GM21737 (cell line): ENCODE data around the gene NRP1.

Experiments
- ATAC-seq: cut with Tn5 transposase; IDR thresholded peaks from one replicate; pipeline ENCODE4 v1.9.1; 2021; ENCODE audit warnings: mild to moderate bottlenecking, moderate library complexity; ENCODE audit not compliant: unreplicated experiment

Gene NRP1

GRCh38 chr10:33267708-33268107 lies 66.8 kb downstream of the NRP1 start:
- no peak for ATAC-seq

- ATAC-seq: no peak
Observed at GRCh38 chr10:33265621-33266020, 68.8 kb downstream of the NRP1 start.

DNA sequence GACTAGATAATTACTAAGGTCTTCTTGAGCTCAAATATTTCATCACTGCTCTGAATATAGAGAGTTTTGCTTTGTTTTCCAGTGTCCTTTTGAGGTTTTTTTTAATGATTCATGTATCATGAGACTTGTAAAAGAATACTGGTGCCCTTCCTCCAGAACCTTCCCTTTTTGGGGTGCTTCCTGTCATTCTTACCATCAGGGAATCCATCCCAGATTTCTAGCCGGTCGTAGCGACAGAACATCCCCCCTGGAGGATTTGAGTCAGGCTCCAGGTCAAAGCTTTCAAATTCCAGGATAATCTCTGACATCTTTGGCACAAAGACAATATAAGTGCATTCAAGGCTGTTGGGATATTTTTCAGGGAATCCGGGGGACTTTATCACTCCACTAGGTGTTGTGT lies 71.0 kb downstream of the NRP1 start:
- ATAC-seq: no peak

GRCh38 chr10:33262871-33263270 lies 71.6 kb downstream of the NRP1 start:
- ATAC-seq: no peak

DNA sequence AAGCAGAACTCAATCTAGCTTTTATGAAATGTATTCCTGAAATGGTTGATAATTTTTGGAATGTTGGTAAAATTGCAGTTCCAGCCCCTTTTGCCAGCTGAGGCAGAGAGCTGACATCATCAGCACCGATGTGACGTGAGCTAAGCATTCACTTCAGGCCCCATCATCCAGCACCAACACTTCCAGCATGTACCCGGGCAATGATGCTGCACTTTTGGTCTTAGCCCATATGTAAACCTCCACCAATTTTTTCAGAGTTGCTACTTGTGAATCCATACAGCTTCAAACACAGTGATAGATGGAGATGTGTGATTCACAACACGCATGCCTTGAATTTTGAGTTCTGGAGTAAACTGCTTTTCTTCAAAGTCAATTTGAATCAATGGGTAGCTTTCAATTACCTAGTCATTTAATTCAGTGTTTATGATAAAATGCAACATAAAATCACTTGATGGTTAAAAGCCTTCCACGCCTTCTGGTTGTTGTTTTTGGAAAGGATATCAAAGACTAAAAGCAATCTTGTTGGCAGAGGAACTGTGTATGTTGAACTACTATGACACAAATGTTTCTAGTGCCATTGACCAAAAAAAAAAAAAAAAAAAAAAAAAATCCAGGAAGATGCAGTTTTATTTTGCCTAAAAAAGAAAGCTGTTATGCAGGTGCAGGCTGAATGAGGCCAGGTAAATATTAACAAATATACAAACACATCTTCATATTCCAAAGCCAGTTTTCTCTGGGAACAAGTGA lies 73.9 kb downstream of the NRP1 start:
- ATAC-seq: no peak

- ATAC-seq: no peak
Observed at GRCh38 chr10:33258967-33259366, 75.5 kb downstream of the NRP1 start.

DNA sequence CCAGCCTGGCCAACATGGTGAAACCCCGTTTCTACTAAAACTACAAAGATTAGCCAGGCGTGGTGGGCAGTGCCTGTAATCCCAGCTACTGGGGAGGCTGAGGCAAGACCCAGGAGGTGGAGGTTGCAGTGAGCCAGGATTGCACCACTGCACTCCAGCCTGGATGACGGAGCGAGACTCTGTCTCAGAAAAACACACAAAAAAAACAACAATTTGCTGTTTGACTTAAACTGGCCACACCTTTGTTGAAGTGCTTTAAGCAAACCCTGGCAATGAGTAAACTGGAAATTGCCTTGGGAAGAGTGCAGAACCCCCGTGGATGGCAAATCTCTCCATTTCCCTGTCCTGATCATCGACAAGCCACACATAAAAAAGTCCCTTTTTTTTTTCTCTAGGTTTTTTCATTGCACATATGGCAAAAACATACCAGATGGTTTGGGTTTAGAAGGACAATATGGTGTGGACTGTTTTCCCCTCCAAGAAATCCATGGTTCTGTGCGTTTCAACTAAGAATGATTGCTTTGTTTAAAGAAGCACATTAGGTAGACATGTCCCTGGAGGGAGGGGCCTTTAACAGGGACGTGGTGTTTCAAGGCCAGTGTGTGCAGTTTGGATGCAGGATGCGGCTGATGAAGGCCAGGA lies 76.9 kb downstream of the NRP1 start:
- no peak for ATAC-seq

DNA sequence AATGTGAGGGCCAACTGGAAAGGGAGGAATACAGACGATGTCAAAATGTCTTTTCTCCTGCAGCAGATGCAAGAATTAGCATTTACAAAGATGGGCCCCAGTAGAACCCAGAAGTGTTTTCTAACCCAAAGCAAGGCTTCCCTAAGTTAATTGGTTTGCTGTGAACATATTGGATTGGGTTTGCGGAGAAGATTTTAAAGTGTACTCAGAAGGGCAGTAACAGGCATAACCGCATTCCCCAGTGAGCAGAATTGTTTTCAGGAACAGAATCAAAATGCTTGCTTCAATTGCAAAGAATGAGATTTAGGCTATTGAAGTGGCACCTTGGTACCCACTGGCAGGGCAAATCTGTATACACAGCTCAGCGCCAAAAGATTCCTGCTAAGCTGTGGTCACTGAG lies 78.0 kb downstream of the NRP1 start:
- ATAC-seq: no peak

GRCh38 chr10:33254556-33255160 lies 79.8 kb downstream of the NRP1 start:
- ATAC-seq: no peak

- no peak for ATAC-seq
Observed at GRCh38 chr10:33253411-33253810, 81.1 kb downstream of the NRP1 start.

GRCh38 chr10:33252794-33253203 lies 81.7 kb downstream of the NRP1 start:
- no peak for ATAC-seq

DNA sequence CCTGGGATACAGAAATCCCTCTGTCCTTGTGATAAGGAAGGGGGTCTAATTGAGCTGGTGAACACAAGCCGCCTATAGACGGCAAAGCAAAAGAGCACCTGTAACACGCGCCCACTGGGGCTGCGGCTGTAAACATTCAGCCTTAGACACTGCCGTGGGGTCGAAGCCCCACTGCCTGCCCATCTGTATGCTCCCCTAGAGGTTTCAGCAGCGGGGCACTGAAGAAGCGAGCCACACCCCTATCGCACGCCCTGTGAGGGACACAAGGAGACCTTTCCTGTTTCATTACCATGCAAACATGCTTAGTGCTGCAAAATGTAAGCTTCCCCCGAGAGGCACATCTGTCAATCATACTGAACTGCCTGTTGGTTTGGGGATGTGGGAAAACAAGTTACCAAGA lies 82.1 kb downstream of the NRP1 start:
- ATAC-seq: no peak

DNA sequence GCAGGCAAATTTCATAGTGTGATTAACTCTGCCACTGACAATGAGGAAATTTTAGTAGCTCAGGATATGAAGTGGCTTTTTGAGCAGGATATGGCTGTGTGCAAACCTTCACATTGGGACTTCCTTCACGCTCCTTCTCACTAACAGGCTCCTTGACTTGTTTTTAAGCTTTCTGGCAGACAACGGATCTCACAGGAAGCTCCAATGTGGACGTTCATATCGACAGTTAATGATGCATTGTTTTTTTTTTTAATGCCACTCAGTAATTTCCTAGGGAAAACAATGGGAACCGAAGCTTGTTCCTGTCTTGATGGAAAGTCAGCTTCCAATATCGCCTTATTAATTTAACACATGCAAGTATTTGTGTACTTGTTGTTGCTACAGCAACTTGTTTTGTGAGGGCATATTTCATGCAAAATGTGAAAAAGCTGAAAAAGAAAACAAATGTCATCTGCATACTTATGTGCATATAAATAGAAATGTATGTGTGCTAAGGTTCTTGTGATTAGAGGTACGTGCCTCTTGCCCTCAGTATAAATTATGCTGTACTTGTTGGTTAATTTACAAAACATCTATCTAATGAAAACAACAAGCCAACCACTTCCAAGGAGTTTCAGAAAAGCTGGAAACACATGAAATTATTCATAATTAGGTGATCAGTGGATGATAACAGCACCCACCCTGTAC lies 84.7 kb downstream of the NRP1 start:
- no peak for ATAC-seq

- no peak for ATAC-seq
Observed at GRCh38 chr10:33249137-33249536, 85.3 kb downstream of the NRP1 start.

GRCh38 chr10:33248638-33249037 lies 85.8 kb downstream of the NRP1 start:
- peak; percentile 70 for ATAC-seq

DNA sequence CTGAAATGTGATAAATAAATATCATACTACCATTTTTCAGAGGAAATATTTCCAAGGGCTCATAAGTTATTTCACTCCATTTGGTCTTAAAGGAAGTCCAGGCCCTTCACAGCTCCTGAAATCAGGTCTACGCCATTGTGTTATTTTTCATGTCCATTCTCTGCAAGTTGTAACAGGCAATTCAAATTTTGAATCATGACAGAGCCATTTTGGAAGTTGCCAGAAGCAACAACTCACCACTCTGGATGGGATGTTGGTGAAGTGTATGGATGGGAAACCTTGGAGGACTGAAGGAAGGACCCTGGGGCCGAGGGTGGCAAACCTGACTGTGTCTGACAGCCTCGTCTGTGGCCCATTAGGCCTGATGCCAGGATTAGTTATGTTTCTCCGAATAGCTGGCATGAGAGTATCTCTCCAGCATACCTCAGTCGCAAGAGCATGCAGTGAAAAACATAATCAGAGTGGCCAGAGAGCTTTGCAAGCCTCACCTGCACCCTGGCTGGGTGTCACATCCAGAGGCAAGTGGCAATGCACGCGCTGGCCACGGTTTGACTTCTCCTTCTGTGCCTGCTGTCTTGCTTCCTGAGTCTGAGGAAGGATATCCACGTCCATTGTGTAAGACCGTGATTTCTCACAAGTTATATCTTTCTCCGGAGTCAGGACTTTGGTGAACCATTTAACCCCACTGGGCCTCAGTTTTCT lies 87.1 kb downstream of the NRP1 start:
- no peak for ATAC-seq

DNA sequence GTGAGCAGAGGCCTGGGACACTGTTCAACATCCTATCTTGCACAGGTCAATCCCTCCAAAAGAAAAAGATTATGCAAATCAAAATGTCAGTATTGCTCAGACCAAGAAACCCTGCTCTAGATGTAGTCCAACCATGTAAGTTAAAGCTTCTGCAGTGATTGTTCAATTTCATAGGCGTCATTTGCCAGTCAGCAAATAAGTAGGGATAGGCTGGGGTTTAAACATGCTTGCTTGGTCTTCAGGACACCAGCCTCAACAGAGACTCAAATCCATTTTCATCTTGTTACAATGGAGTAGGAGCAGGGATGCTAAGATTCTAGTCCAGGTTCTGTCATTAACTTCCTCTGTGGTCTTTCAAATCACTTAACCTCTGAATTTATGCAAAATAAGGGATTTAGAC lies 89.1 kb downstream of the NRP1 start:
- no peak for ATAC-seq

DNA sequence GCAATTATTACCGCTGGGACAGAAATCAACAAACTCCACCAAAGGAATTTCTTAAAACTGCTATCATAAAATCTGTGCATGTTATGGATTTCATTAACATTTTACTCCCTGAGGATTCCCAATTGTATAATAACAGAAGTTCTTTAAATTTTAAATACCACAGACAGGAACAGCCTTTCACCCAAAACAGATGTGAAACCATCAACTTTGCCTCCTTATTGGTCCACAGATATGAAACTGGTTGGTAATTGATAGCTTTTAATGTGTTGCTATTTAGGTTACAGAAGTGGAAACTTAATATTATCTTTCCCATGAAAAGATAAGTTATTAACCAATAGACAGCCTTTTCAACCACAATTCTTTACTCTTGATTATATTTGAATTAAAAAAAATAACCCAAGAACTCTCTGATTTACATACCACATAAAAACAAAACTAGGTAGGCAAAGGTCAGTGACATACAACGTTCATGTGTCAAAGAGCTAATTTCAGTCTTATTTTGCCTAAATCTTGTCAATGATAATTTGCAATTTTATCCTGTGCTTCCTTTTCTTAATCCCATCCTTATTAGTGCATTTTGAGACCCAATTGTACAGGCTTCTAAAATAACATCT lies 90.0 kb downstream of the NRP1 start:
- no peak for ATAC-seq

- no peak for ATAC-seq
Observed at GRCh38 chr10:33243703-33244102, 90.8 kb downstream of the NRP1 start.

GRCh38 chr10:33242931-33243330 lies 91.5 kb downstream of the NRP1 start:
- ATAC-seq: no peak

DNA sequence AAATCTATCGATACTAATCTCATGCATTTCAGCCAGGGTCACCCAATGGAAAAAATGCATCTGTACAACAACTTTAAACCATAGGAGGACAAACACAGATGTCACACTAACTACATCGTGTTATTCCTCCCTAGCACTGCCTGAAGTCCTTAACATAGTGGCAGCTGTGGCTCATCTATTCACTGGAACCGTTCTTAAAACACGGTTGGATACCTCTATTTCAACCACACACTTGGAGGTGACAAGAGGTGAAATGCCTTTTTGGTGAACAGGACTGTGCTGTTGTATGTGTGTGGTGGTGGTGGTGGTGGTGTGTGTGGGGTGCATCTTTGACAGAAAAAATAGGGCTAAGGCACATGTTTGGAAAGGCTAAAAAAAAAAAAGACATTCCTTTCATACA lies 93.1 kb downstream of the NRP1 start:
- ATAC-seq: no peak
